PC-3 (cell line): ENCODE data around the gene AIG1.

Source experiments
- CTCF ChIP-seq: fragments of 300-600 bp; sonication (generic); conservative IDR thresholded peaks from 2 replicates; pipeline ENCODE4 v1.5.1; 2017; ENCODE audit warnings: antibody characterized with exemption, low read depth, mild to moderate bottlenecking, low read length
- EZH2 ChIP-seq: fragments of 300-600 bp; sonication (generic); IDR thresholded peaks from one replicate; pipeline ENCODE4 v1.6.1; 2017; ENCODE audit warnings: antibody characterized with exemption, mild to moderate bottlenecking, low read length; ENCODE audit not compliant: unreplicated experiment

DNA sequence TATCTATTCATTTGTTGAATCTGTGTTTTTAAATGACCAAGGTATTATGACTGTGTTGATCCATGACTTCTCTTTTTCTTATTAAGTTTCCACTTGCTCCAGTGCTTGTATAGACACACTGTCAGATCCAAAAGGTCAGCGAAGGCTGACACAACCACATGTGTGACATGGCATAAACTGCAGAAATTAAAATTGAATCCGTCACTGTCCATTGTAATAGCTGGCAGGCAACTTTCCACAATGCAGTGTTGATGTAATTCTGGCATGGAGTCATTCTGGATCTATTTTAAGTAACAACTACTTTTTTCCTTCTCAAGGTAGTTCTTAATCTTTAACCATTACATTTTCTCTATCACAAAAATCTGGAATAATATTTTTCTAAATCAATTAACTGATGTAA lies 145.3 kb downstream of the AIG1 start:
- TF ChIP-seq CTCF, result no peak
- TF ChIP-seq EZH2, result no peak
